HG03025 (cell line): ENCODE measurements around the gene TRIO.
A peak's percentile ranks its signal among the peaks of the same experiment; 100 is the strongest.

ENCODE experiments used
- ATAC-seq: cut with Tn5 transposase; IDR thresholded peaks from one replicate; pipeline ENCODE4 v1.9.1; 2021; ENCODE audit warnings: mild to moderate bottlenecking, moderate library complexity; ENCODE audit not compliant: unreplicated experiment, low FRiP score

The TRIO gene

DNA sequence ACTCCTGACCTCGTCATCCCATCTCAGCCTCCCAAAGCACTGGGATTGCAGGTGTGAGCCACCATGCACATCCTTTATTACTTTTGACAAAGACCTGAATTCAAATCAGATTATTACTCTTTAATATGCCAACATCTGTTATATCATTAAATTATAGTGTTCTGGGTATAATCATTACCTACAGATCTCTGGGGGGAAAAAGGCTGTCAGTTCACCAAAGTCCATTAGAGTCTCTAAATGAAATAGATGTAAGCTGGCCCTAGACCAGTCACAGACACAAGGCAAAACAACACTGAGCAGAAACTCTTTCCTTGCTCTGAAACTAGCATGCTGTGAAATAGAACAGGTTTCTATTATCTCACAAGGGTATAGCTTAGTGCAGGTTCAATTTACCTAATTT, 21.6 kb upstream of the TRIO start:
- no peak for ATAC-seq

DNA sequence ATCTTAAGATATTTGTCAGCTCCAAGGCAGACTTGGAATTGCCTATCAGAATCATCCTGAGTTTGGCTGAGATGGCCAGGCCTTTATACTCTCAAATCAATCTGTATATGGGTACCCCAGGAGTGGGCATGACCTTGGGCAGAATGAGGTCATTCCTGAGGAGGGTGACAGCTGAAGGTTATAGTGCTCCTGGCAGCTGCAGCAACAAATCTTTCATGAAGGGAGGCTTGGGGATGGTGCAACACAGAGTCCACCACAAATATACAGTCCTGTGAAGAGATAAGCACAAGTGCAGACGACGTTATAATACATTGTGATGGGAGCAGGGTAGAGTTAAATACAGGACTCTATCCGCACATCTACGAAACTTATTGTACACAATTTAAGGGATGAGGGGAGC, 21.1 kb upstream of the TRIO start:
- ATAC-seq: no peak

DNA sequence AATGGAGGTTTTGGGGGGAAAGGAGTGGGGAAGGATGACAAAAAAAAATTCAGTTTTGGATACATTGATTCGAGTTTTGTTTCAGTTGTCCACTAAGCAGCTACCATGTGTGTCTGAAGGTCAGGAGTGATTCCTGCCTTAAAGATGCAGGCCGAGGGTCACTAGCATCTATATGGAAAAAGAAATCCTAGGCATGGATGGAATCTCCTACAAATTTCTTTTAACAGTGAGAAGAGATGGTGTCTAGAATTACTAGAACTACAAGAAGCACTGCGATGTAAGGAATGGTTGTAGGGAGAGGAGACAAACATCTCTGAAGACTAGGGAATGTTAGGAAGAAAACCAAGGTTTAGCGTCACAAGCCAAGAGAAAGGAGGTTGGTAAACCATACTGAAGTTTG, 19.6 kb upstream of the TRIO start:
- ATAC-seq: no peak

DNA sequence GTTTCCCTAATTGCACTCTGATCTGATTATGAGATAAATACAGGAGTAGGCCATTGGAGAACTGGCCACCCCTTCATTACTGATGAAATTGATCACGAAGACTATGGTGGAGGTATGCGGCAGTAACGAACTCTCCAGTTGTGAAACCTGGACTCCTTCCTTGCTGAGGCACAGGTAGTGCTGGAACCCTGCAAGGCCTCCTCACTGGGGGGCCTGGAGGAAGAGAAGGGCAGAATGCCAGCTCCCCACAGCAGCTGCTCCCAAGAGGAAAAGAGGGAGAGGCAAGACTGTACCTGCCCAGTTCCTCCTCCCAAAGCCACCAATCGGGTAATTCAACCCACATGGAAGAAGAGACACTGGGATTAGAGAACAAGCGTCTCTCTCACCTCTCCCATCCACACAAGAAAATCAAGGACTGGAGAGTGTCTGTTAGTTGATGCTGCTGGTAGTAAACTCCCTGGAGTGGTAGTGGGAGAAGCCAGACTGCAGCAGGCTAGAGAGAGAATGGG, 19.1 kb upstream of the TRIO start:
- ATAC-seq: no peak

DNA sequence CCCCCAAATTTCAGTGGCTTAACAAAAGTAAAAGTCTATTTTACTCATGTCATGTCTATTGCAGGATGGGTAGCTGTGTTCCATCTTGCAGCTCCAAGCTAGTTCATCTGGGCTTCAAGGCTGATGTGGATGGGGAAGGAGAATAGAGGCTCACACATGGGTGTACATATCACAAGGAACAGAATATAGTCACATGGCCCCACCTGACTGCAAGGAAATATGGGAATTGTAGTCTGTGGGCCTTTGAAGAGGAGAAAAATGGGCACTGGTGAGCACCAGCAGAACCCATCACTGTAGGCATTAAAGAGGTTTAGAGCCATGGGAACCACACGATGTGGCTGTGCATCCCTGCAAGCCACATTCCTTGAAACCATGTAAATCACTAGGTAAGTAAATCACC, 17.9 kb upstream of the TRIO start:
- ATAC-seq: no peak

DNA sequence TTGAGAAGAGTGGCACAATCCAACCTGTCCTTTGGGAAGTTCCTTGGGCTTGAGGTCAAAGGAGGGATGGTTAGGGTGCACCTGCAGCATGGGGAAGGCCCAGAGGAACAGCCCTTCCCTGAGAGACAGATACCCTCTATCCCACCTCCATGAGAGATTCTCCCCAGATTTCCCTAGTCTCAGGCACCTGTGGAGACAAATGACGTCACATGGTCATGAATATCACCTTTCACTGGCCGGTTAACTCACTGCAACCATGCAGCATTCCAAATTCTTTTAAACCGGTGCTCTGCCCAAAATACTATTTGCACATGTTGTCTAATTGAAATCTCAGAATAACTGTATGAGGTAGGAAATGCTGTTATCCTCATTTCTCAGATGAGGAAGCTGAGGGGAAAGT, 15.6 kb upstream of the TRIO start:
- no peak for ATAC-seq

DNA sequence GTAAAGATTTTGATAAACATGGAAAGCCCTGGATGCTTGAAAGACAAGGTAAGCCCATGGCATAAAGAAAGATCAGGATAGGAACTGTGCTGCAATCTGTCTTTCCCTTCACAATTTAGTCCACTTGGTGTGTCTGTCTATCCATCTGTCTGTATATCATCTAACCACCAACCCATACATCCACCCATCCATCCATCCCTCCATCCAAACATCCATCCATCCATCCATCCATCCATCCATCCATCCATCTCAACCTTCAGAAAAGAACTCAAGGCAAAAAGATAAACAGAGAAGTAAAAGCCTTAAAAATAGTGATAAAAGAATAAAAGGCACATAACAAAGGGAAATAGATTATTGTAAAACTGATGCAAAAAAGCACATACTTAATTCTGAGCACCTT, 15.1 kb upstream of the TRIO start:
- no peak for ATAC-seq

DNA sequence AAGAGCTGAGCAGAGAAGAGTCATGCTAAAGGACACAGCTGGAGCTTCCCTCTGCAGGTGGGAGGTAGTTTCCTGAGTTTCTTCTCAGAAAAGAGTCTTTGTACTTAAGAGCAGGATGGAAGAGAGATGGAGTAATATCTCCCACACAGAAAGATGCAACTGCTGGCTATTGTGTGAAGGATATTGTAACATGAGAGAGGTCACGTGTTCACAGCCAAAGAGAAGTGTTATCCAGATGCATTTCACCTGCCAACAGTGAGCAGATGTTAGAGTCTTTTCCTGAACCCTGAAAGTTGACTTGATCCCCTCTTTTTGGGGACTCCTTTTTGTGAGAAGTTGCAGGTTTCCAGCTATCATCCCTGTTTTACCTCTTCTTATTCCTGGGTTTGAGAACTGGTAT, 14.0 kb upstream of the TRIO start:
- ATAC-seq: no peak

DNA sequence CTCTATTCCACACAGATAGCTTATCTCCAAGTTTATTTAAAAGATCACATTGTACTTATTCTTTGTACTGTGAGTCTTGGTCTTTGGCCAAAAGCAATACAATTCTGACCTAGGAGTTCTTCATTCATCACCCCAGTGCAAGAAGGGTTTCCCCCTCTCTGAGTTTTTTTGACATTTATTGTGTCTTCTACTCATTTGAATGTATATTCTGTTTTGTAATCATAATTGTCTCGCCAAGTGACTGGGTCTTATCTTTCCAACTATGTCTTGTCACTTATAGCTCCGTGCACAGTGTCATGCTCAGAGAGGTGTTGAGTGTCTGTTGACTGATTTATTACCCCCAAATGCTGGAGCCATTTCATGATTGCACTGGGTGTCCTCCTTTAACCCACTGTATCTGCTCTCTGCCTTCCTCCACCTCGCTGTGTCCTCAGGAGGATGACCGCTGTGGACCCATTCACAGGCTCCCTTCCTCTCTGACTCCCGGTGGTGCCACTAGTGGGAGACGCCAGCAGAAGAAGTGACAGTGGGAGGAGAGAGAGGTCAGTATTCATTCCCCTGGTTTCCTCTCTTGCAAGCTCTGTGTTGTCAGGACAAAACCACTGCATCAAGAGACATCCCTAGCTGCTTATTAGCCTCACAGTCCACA, 11.2 kb upstream of the TRIO start:
- ATAC-seq: no peak

DNA sequence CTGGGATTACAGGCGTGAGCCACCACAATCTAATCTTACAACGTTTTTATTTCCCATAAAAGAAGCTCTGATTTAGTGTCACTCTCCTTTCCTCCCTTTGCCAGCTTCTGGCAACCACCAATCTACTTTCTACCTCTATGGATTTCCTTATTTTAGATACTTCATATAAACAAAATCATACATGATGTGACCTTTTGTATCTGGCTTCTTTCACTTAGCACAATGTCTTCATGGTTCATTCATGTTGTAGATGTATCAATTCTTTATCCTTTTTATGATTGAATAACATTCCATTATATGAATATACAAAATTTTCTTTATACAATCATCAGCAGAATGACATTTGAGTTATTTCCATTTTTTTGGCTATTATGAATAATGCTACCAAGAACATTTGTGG, 9.7 kb upstream of the TRIO start:
- no peak for ATAC-seq

DNA sequence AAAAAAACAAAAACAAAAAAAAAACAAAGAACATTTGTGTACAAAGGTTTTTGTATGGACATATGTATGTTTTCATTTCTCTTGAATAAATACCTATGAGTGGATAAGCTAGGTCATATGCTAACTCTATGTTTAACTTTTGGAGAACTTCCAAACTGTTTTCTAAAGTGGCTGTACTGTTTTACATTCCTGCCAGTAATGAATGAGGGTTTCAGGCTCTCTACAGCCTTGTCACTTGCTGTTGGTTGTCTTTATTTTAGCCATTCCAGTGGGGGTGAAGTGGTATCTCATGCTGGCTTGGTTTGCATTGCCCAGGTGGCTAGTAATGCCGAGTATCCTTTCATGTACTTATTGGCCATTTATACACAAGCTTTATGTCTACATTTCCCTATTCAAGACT, 9.1 kb upstream of the TRIO start:
- ATAC-seq: no peak

DNA sequence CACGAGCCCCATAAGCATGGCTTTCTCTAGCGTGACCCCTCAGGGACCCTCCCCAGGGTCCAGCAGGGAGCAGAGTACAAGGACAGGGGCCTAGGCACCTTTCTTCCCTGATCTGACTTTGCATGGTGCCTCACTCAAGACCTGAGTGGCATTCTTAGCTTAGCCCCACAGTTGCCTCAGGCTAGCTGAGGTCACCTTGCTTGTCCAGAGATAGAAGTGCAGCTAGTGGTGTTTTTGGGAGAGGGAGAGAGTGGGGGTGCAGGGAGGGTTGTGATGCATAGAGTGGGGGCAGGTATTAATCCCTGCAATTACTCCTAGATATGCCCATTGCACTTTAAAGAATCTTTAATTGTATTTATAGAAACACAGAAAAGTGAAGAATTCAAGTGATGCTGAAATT, 8.4 kb upstream of the TRIO start:
- ATAC-seq: no peak

DNA sequence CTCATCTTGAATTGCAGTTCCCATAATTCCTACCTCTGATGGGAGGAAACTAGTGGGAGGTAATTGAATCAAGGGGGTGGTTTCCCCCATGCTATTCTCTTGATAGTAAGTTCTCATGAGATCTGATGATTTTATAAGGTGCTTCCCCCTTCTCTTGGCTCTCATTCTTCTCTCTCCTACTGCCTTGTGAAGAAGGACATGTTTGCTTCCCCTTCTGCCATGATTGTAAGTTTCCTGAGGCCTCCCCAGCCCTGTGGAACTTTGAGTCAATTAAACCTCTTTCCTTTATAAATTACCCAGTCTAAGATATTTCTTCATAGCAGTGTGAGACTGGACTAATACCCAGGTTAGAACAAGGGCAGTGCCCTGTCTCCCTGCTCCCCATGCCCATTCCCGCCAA, 7.5 kb upstream of the TRIO start:
- no peak for ATAC-seq

DNA sequence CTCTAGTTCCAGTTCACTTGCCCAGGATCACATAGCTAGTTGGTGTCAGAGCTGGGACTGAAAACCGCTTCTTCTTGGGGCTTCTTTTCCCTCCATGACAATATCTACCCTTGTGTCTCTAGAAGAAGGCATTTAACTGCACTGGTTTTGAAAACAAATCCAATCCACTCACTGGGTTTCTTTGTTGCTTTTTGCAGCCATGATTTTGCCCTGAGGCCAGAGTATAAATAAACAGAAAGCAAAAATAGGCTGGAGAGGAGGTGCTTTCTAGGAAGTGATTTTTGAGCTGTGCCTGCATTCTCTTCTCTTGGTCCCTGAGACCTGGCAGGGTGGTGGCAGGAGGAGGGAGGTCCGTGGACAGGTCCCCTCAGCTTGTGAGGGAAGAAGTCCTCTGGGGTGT, 6.9 kb upstream of the TRIO start:
- no peak for ATAC-seq

DNA sequence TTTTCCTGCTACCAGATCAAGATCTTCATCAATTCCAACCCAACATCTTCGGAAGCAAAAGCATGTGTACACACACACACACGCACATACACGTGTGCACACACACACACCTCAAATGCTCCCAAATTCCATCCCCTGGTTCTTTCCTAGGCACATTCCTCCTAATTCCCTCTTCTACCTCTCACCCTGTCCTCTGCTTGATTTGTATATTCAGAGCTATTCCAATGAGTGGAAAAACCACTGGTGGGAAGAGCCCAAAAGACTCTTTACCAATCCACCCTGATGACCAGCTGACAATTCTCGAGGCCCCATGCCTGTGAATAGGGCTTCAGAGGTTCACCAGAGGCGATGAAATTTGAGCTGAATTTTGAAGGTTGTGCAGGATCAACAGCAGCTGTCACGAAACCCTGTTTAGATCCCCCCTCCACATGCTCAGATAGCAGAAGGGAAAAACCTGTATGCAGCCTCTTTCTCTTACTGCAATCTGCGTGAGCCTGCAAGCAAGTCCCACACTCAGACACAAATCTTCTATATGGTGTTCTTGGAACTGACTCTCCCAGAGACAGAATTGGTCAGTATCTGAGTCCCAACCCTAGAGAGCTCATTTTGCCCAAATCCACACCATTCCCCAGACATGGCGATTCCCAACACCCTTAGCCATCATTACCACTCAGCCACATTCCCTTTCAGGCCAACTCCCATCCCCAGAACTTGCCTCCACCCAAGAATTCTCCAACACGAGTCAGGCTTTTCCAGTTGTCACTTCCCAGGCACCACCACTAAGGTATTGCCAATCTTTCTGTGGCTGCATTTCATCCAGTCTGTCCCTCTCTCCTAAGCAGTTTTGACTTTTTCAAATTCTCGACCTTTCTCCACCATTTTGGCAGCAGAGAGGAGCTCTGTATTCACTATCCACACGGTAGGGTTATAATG, 4.3 kb upstream of the TRIO start:
- ATAC-seq: no peak

DNA sequence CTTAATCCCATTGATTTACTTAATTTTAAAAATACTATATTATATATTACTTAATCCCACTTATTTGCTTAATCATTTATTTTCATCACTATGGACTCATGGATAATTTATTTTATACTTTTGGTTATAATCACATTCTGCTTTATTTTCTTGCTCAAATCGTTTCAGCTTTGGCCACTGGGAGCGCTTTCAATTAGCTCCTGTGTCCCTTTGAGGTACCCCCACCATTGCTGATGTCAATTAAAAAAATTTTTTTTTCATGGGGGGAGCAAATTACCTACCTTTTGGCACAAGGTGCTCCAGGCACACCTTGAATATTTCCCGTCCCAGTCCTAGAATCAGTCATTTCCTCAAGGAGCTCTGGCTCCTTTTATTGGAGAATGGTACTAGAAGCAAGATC, 1.4 kb upstream of the TRIO start:
- ATAC-seq: no peak

DNA sequence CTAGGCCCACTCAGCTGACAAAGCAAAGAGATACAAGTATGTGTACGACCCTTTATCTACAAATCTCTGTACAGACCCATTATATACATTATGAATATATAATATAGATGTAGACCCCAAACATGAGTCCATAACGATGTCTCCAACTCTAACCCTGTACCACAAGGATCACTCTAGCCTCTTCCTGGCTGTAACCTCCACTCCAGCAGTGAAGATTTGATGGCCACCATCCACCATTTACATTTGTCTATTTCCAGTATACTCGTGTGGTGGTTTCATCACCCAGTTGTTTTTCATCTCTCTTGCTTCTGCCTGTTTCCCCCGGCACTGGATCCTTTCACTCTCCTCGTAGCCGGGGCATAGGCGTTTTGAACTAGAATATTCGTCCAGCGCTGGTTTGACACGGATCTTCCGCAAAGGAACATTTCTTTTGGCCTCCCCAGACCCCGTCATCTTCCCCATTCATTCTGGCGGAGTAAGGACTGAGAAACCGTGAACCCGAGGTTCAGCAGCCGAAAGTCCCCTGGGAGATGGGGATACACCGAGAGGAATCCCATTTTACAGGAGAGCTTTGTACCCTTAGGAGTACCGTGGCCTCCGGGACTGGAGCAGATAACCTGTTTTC, 828 bp upstream of the TRIO start:
- ATAC-seq: peak; percentile 0

DNA sequence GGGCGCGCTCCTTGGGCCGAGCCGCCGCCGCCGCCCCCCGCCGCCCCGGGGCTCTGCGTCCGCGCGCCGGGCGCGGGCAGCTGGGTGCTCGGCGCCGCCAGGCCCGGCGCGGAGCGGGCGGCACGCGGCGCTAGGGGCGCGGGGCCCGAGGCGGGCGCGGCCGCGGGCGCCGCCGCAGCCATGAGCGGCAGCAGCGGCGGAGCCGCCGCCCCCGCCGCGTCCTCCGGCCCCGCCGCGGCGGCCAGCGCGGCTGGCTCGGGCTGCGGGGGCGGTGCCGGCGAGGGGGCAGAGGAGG, 351 bp downstream of the TRIO start:
- ATAC-seq: peak; percentile 1

DNA sequence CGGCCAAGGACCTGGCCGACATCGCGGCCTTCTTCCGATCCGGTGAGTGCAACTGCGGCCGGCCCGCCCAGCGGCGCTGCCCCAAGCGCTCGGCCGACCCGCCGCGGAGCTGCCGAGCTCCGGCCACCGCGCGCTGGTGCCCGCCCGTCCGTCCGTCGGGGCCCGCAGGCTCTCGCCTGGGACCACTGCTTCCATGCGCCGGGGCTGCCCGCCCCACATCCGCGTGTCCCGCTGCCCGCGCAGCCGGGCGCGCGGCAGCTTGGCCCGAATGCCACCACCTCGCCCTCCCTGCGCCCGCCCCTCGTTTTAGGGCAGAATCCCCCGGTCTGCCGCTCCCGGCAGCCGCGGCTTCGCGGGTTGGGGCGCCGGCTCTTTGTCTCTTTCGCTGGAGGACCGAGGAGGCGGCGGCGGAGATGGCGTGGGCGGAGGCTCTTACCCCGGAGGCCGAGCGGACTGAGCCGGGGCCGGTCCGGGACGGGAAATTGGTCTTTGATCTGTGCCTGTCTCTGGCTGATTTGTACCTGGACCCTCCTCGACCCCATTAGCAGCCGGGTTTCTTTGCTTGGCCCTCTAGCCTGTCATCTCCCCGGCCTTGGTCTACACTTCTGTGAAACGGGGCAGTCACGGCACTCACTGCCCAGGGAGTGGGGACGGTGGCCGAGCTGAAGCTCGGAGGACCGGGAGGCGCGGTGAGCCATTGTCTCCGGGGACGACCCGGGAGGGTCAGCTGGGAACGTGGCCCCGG, 871 bp downstream of the TRIO start:
- peak; percentile 12 for ATAC-seq

DNA sequence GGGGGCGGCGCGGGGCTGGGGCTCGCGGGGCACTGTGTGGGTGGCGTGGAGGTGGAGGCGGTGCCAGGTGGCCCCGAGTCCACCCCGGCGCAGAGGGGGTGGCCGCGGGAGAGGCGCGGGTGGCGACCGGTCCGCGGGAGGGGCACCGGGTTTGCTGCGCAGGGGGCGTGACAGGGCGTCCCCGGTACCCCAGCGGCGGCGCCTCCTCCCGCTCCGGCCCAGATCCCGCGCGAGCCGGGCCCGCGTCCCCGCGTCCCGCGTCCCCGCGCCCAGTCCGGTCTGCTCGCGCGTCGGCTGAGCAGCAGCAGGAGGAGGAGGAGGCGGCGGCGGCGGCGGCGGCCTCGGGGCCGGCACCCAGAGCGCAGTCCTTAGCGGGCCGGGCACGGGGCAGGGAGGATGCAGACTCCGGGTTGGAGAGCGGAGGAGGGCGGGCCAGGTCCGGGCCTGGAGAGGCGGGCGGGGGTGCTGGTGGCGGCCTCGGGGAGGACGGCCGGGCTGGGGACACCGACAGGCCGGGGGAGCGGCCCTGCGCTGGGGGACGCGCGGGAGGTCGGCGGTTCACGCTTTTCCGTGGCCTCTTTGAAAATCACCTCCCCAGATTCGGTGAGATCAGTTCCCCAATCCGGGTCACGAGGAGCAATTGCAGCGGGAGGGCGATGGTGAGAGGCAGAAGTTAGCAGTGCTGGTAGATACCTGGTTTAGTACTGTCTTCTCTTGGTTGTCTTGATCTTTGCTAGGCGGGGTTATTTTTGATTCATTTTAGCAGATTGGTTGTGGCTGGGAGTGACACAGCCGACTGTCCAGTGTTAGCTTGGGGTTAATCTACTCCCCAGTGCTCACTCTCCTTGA, 1.7 kb downstream of the TRIO start:
- ATAC-seq: peak; percentile 53
